Loucy (cell line): ENCODE data around the gene CAPN11.
"Not testable (repeated sequence)": the region's sequence is repeated elsewhere in the genome, so short reads cannot be mapped to it uniquely, and the experiment has no call there.

ENCODE experiments used
- H2AFZ ChIP-seq: fragments of 200-600 bp; sonication (generic); 2 replicates; pipeline ENCODE4 v1.6.0; 2016; ENCODE audit warnings: antibody characterized with exemption, mild to moderate bottlenecking, low read length, moderate library complexity
- H3F3A ChIP-seq: fragments of 200-600 bp; 2 replicates; pipeline ENCODE4 v1.6.0; 2016; ENCODE audit warnings: antibody characterized with exemption, low read depth, mild to moderate bottlenecking
- H3K27me3 ChIP-seq: fragments of 200-600 bp; sonication (generic); 2 replicates; pipeline ENCODE4 v1.6.1; 2014; ENCODE audit warnings: low read length, mild to moderate bottlenecking; ENCODE audit not compliant: insufficient read depth, poor library complexity, severe bottlenecking
- H3K36me3 ChIP-seq: fragments of 200-600 bp; sonication (generic); 2 replicates; pipeline ENCODE4 v1.6.1; 2016; ENCODE audit warnings: low read length; ENCODE audit not compliant: insufficient read depth
- H3K4me1 ChIP-seq: fragments of 200-600 bp; sonication (generic); 2 replicates; pipeline ENCODE4 v1.5.1; 2014; ENCODE audit warnings: low read length, mild to moderate bottlenecking; ENCODE audit not compliant: insufficient read depth, poor library complexity, severe bottlenecking
- H3K4me2 ChIP-seq: fragments of 200-600 bp; sonication (generic); 2 replicates; pipeline ENCODE4 v1.6.0; 2014; ENCODE audit warnings: antibody characterized with exemption, low read length, low read depth, mild to moderate bottlenecking; ENCODE audit not compliant: poor library complexity, severe bottlenecking
- H3K4me3 ChIP-seq: fragments of 200-600 bp; sonication (generic); 2 replicates; pipeline ENCODE4 v1.5.1; 2014; ENCODE audit warnings: low read length, mild to moderate bottlenecking, mixed read lengths; ENCODE audit not compliant: poor library complexity, severe bottlenecking
- H3K79me2 ChIP-seq: fragments of 200-600 bp; sonication (generic); 2 replicates; pipeline ENCODE4 v1.6.1; 2014; ENCODE audit warnings: low read length; ENCODE audit not compliant: insufficient read depth
- H3K9ac ChIP-seq: fragments of 200-600 bp; sonication (generic); 2 replicates; pipeline ENCODE4 v1.6.0; 2014; ENCODE audit warnings: mild to moderate bottlenecking, low read depth, low read length, moderate library complexity; ENCODE audit not compliant: poor library complexity, severe bottlenecking
- H3K9me2 ChIP-seq: fragments of 200-600 bp; sonication (generic); replicated peaks from 2 replicates; pipeline ENCODE4 v1.6.1; 2016; ENCODE audit warnings: low read depth, low read length, mixed read lengths
- H3K9me3 ChIP-seq: fragments of 200-600 bp; sonication (generic); 2 replicates; pipeline ENCODE4 v1.6.1; 2014; ENCODE audit warnings: mild to moderate bottlenecking, antibody characterized with exemption, low read length, low read depth; ENCODE audit not compliant: insufficient read depth
- H4K20me1 ChIP-seq: fragments of 200-600 bp; sonication (generic); 2 replicates; pipeline ENCODE4 v1.6.0; 2014; ENCODE audit warnings: antibody characterized with exemption, low read length, mild to moderate bottlenecking; ENCODE audit not compliant: insufficient read depth, poor library complexity, severe bottlenecking
- CTCF ChIP-seq: fragments of 200-600 bp; sonication (generic); conservative IDR thresholded peaks from 2 replicates; pipeline ENCODE4 v1.5.1; 2014; ENCODE audit warnings: mild to moderate bottlenecking, antibody characterized with exemption, low read length
- EZH2phosphoT487 ChIP-seq: fragments of 200-600 bp; IDR thresholded peaks from 2 replicates; pipeline ENCODE4 v1.6.1; 2018; ENCODE audit warnings: antibody characterized with exemption, mild to moderate bottlenecking, moderate library complexity, borderline replicate concordance

CAPN11 gene

GRCh38 chr6:44139351-44139743, 19.3 kb upstream of the CAPN11 start:
- Histone ChIP-seq H3K79me2 (no peaks in the 10 kb centered on the region), H3K9me2 (no peaks in the 10 kb centered on the region), H4K20me1 (no peaks in the 10 kb centered on the region), H3K9ac (no peak overlapping the region), H2AFZ (no peak overlapping the region), H3K4me2 (no peak overlapping the region), H3K9me3 (no peaks in the 10 kb centered on the region), H3K36me3 (no peaks in the 10 kb centered on the region), H3F3A (no peaks in the 10 kb centered on the region), H3K4me1 (no peaks in the 10 kb centered on the region), H3K27me3 (no peaks in the 10 kb centered on the region), H3K4me3 (no peak overlapping the region)
- no peak for TF ChIP-seq EZH2phosphoT487
- no peak for TF ChIP-seq CTCF

GRCh38 chr6:44142835-44143234, 15.8 kb upstream of the CAPN11 start:
- H3K9ac ChIP-seq, result no peak overlapping the region
- no peaks in the 10 kb centered on the region for H3K27me3 ChIP-seq
- no peaks in the 10 kb centered on the region for H3K79me2 ChIP-seq
- no peak overlapping the region for H2AFZ ChIP-seq
- no peaks in the 10 kb centered on the region for H3K36me3 ChIP-seq
- H3K4me1 ChIP-seq, result no peaks in the 10 kb centered on the region
- no peaks in the 10 kb centered on the region for H3F3A ChIP-seq
- H3K9me3 ChIP-seq, result no peaks in the 10 kb centered on the region
- H3K4me2 ChIP-seq, result no peak overlapping the region
- H3K4me3 ChIP-seq, result no peak overlapping the region
- TF ChIP-seq EZH2phosphoT487, result no peak
- no peak for TF ChIP-seq CTCF
- no peaks in the 10 kb centered on the region for H3K9me2 ChIP-seq
- H4K20me1 ChIP-seq, result no peaks in the 10 kb centered on the region

GRCh38 chr6:44143731-44144130, 14.9 kb upstream of the CAPN11 start:
- Histone ChIP-seq H3K36me3 (no peaks in the 10 kb centered on the region; the same call in 1 of the 2 replicates), H4K20me1 (no peaks in the 10 kb centered on the region), H3K4me2 (no peak overlapping the region), H3K4me1 (no peaks in the 10 kb centered on the region), H3K4me3 (no peak overlapping the region), H3F3A (no peaks in the 10 kb centered on the region), H3K27me3 (no peaks in the 10 kb centered on the region), H3K9me2 (no peaks in the 10 kb centered on the region), H2AFZ (no peak overlapping the region), H3K9me3 (no peaks in the 10 kb centered on the region), H3K9ac (no peak overlapping the region), H3K79me2 (no peaks in the 10 kb centered on the region)
- TF ChIP-seq CTCF, result no peak
- TF ChIP-seq EZH2phosphoT487, result no peak

GRCh38 chr6:44144536-44144935, 14.1 kb upstream of the CAPN11 start:
- H3K27me3 ChIP-seq, H3K4me3 ChIP-seq, H3K9me2 ChIP-seq, H3F3A ChIP-seq, H4K20me1 ChIP-seq, H3K4me2 ChIP-seq, H3K79me2 ChIP-seq, H3K9ac ChIP-seq, H3K9me3 ChIP-seq, H3K36me3 ChIP-seq, H2AFZ ChIP-seq, H3K4me1 ChIP-seq: not testable (repeated sequence)
